GM06990 (cell line): ENCODE results near the gene SARS1.

Experiments
- DNase-seq: peaks from one replicate; pipeline ENCODE4 v3.0.0-alpha.2; 2011; ENCODE audit not compliant: insufficient read length; ENCODE audit errors: extremely low read depth
- H3K27me3 ChIP-seq: replicated peaks from 2 replicates; pipeline ENCODE4 v1.6.0; 2011; ENCODE audit warnings: low read length; ENCODE audit not compliant: control insufficient read depth, insufficient read depth
- H3K36me3 ChIP-seq: 2 replicates; pipeline ENCODE4 v1.5.1; 2011; ENCODE audit warnings: low read length; ENCODE audit not compliant: control insufficient read depth, insufficient read depth
- H3K4me3 ChIP-seq: replicated peaks from 2 replicates; pipeline ENCODE4 v1.5.1; 2011; ENCODE audit warnings: low read depth, mild to moderate bottlenecking, control low read depth, low read length
- TF ChIP-seq, protein P1 (sequence below): IDR thresholded peaks from 2 replicates; pipeline ENCODE4 v1.5.1; 2011; ENCODE audit warnings: low read length, control low read depth, mild to moderate bottlenecking, inconsistent platforms; ENCODE audit not compliant: insufficient read depth, poor library complexity, severe bottlenecking

The SARS1 gene

DNA sequence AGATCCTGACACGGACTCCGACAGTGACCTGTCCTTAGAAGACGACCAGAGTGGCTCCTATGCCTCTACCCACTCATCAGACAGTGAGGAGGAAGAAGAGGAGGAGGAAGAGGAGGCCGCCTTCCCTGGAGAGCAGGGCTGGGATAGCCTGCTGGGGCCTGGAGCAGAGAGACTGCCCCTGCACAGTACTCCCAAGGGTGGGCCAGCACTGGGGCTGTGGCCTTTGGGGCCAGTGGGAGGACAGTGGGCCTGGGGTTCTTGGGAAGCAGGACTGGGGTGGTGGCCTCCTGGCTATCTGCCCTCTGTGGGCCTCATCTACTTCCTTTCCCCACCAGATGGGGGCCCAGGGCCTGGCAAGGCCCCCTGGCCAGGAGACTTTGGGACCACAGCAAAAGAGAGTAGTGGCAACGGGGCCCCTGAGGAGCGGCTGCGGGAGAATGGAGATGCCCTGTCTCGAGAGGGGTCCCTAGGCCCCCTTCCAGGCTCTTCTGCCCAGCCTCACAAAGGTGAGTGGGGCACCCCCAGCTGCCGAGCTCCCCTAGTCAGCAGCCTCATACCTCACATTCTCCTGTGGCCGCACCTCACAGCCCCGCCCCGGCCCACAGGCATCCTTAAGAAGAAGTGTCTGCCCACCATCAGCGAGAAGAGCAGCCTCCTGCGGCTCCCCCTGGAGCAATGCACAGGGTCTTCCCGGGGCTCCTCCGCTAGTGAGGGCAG, 59.3 kb downstream of the SARS1 start:
- TF ChIP-seq, protein P1, sequence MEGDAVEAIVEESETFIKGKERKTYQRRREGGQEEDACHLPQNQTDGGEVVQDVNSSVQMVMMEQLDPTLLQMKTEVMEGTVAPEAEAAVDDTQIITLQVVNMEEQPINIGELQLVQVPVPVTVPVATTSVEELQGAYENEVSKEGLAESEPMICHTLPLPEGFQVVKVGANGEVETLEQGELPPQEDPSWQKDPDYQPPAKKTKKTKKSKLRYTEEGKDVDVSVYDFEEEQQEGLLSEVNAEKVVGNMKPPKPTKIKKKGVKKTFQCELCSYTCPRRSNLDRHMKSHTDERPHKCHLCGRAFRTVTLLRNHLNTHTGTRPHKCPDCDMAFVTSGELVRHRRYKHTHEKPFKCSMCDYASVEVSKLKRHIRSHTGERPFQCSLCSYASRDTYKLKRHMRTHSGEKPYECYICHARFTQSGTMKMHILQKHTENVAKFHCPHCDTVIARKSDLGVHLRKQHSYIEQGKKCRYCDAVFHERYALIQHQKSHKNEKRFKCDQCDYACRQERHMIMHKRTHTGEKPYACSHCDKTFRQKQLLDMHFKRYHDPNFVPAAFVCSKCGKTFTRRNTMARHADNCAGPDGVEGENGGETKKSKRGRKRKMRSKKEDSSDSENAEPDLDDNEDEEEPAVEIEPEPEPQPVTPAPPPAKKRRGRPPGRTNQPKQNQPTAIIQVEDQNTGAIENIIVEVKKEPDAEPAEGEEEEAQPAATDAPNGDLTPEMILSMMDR = no peak
- Histone ChIP-seq H3K4me3 (no peak overlapping the region), H3K36me3 (no peaks in the 10 kb centered on the region), H3K27me3 (no peaks in the 10 kb centered on the region)
- DNase-seq = no peak

DNA sequence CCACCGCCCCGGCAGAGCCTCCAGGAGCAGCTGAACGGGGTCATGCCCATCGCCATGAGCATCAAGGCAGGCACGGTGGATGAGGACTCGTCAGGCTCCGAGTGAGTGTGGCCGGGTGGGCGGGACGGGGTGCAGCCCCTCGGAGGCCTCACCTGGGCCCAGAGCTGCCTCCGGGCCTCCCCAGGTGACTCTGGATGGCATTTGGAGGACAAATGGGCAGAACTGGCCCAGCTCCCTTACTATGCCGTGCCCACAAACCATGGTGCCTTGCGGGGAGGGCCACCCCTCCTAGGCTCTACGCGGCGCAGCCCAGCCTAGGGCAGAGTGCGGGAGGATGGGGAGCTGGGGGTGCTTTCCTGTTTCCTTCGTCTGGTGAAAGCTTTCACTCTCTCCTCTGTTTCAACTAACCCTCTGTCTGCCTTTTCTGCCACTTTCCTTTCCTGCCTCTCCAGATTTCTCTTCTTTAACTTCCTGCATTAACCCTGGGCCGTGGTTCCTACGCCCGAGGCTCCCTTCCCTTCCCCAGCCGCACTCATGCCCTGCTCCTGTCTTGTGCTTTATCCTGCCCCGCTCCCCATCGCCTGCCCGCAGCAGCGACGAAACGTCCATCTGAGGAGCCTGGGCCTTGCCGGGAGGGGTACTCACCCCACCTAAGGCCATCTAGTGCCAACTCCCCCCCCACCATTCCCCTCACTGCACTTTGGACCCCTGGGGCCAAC, 60.0 kb downstream of the SARS1 start:
- TF ChIP-seq, protein P1 = no peak
- H3K27me3 ChIP-seq = no peaks in the 10 kb centered on the region
- H3K4me3 ChIP-seq = no peak overlapping the region
- H3K36me3 ChIP-seq = no peaks in the 10 kb centered on the region
- DNase-seq = no peak

DNA sequence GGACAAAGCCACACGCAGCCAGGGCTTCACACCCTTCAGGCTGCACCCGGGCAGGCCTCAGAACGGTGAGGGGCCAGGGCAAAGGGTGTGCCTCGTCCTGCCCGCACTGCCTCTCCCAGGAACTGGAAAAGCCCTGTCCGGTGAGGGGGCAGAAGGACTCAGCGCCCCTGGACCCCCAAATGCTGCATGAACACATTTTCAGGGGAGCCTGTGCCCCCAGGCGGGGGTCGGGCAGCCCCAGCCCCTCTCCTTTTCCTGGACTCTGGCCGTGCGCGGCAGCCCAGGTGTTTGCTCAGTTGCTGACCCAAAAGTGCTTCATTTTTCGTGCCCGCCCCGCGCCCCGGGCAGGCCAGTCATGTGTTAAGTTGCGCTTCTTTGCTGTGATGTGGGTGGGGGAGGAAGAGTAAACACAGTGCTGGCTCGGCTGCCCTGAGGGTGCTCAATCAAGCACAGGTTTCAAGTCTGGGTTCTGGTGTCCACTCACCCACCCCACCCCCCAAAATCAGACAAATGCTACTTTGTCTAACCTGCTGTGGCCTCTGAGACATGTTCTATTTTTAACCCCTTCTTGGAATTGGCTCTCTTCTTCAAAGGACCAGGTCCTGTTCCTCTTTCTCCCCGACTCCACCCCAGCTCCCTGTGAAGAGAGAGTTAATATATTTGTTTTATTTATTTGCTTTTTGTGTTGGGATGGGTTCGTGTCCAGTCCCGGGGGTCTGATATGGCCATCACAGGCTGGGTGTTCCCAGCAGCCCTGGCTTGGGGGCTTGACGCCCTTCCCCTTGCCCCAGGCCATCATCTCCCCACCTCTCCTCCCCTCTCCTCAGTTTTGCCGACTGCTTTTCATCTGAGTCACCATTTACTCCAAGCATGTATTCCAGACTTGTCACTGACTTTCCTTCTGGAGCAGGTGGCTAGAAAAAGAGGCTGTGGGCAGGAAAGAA, 61.1 kb downstream of the SARS1 start:
- H3K36me3 ChIP-seq = no peaks in the 10 kb centered on the region
- no peak for DNase-seq
- TF ChIP-seq, protein P1 = no peak
- no peak overlapping the region for H3K4me3 ChIP-seq
- no peaks in the 10 kb centered on the region for H3K27me3 ChIP-seq

DNA sequence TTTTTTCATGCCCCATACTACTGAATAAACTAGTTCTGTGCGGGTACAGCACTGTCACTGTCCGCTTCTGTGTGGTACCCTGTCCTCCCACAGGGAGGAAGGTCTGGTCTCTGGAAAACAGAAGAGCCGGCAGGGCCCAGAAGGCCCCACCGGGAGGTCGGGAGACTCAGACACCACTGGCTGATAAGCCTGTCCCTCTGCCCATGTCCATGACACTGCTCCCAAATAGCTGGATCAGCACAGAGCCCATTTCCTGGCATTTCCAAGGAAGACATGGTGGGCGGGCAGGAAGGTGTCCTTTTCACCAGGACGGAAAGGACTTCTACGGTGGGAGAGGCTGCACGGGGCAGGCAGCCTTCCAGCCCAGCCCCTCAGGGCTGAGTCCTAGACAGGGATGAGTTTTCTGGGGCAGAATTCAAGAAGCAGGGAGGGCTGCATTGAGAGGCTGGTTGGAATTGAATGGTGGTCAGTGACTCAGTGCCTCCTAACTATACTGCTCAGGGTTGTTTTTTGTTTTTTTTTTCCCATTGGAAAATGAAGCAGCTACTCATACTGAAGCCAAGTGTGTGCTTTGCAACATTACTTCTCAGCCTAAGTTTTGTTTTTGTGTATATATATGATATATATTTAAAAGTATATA, 62.1 kb downstream of the SARS1 start:
- Histone ChIP-seq H3K36me3 (no peaks in the 10 kb centered on the region), H3K27me3 (no peaks in the 10 kb centered on the region), H3K4me3 (no peak overlapping the region)
- DNase-seq = no peak
- TF ChIP-seq, protein P1 = no peak

DNA sequence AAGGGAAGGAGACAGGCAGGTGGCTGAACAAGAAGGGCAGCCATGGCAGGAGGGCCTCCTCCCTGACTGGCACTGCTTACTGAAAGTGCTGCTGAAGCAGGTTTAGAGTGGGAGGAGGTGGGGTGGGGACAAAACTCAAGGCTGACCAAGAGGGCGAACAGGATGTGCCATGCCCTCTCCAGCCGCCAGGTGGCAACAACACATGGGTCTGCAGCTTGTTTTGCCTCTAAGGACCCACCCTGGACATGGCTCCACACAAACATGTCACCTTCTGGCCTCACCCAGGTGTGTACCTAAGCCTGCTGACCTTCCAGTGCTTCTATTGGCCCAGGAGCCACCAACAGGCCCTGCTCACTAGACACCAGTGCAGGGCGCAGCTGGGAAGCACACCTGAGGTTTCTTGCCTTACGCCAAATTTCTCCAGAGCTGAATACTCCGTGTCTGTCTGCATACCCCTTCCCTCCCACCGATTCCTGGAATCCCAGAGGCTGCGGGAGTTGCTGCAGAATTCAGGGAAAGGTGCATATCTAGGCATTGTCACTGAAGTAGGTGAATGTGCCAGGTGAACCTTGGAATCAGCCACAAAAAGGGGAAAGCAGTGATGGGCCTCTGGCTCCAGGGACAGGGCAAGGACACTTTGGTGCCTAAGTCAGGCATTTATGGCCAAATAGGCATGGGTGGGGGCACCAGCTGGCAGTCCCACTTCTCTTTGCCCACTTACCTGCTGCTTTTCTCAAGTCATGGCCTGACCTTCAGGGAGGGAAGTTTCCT, 63.9 kb downstream of the SARS1 start:
- H3K36me3 ChIP-seq = no peaks in the 10 kb centered on the region
- DNase-seq = peak; percentile 61
- TF ChIP-seq, protein P1 = peak; percentile 96

More for the DNA sequence above, 63.9 kb downstream of the SARS1 start:
- Histone ChIP-seq H3K27me3 (no peaks in the 10 kb centered on the region), H3K4me3 (no peak overlapping the region)
